OCI-LY3 (cell line): ENCODE data around the gene CSF2.

Experiments
- EZH2phosphoT487 ChIP-seq: fragments of 200-600 bp; shearing (Covaris generic); IDR thresholded peaks from 2 replicates; pipeline ENCODE4 v1.6.1; 2018; ENCODE audit warnings: antibody characterized with exemption, mixed run types, low read depth
- TF ChIP-seq, protein P1 (sequence below): fragments of 200-600, 300-600 bp; sonication (generic); IDR thresholded peaks from 2 replicates; pipeline ENCODE4 v1.5.1; 2014; ENCODE audit warnings: antibody characterized with exemption, low read length, low read depth

DNA sequence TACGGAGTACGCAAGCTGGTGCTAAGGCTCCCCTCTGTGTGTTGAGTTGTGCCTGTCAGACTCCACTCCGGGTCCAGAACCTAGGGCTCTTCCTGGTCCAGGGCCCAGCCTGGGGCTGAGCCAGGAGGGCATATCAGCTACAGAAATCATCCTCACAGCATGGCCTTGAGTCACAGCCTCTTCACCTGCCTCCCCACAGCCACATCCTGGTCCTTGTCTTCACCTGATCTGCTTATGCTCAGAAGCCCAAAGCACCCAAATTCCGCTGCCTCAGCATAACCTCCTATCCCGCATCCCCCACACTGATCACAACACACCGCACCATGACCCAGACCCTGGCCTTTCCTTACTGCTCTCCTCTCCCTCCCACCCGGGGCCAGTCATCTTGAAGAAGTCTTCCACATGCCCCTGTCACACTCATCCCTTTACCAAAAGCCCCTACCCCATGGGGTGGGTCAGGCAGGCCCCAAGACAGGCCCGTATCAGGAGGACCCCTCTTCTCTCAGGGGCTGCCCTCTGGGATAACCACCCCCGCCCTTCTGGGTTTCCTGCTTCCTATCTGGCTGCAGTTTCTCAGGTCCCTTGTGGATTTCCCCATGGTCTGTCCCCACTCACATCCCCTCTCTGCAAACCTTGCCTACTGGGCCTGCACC lies 14.4 kb upstream of the CSF2 start:
- TF ChIP-seq, protein P1, sequence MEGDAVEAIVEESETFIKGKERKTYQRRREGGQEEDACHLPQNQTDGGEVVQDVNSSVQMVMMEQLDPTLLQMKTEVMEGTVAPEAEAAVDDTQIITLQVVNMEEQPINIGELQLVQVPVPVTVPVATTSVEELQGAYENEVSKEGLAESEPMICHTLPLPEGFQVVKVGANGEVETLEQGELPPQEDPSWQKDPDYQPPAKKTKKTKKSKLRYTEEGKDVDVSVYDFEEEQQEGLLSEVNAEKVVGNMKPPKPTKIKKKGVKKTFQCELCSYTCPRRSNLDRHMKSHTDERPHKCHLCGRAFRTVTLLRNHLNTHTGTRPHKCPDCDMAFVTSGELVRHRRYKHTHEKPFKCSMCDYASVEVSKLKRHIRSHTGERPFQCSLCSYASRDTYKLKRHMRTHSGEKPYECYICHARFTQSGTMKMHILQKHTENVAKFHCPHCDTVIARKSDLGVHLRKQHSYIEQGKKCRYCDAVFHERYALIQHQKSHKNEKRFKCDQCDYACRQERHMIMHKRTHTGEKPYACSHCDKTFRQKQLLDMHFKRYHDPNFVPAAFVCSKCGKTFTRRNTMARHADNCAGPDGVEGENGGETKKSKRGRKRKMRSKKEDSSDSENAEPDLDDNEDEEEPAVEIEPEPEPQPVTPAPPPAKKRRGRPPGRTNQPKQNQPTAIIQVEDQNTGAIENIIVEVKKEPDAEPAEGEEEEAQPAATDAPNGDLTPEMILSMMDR, result no peak
- no peak for TF ChIP-seq EZH2phosphoT487
